ENCODE results near the gene AKT1.
"Not testable (repeated sequence)": the region's sequence is repeated elsewhere in the genome, so short reads cannot be mapped to it uniquely, and the experiment has no call there.

The AKT1 gene

GRCh38 chr14:104794993-104795780, at the start of gene AKT1:
TSS of gene AKT1 (minus strand) at chr14:104795748. CDS start at chr14:104792643, 3,105 bp downstream.
- in situ Hi-C loops (cut with MboI; ENCODE audit: low sequenced_read_pairs): no loop called here

- in situ Hi-C loops (cut with MboI; ENCODE audit: low sequenced_read_pairs): no loop called here
These were observed 49.6 kb upstream of the AKT1 start for GRCh38 chr14:104845033-104845666.

GRCh38 chr14:104844306-104845032, 48.9 kb upstream of the AKT1 start:
- in situ Hi-C loops (cut with MboI; ENCODE audit: low sequenced_read_pairs): no loop called here

GRCh38 chr14:104843442-104844305, 48.1 kb upstream of the AKT1 start:
- in situ Hi-C loops (cut with MboI; ENCODE audit: low sequenced_read_pairs): no loop called here

- in situ Hi-C loops (cut with MboI; ENCODE audit: low sequenced_read_pairs): no loop called here
These were observed 47.5 kb upstream of the AKT1 start for GRCh38 chr14:104843006-104843405.

GRCh38 chr14:104841730-104842129, 46.2 kb upstream of the AKT1 start:
- in situ Hi-C loops (cut with MboI; ENCODE audit: low sequenced_read_pairs): no loop called here

GRCh38 chr14:104836171-104836935, 40.8 kb upstream of the AKT1 start:
- in situ Hi-C loops (cut with MboI; ENCODE audit: low sequenced_read_pairs): not testable (repeated sequence)

GRCh38 chr14:104830781-104831180, 35.2 kb upstream of the AKT1 start:
- in situ Hi-C loops (cut with MboI; ENCODE audit: low sequenced_read_pairs): no loop called here

GRCh38 chr14:104827177-104828055, 31.9 kb upstream of the AKT1 start:
- in situ Hi-C loops (cut with MboI; ENCODE audit: low sequenced_read_pairs): no loop called here

GRCh38 chr14:104826861-104827176, 31.3 kb upstream of the AKT1 start:
- in situ Hi-C loops (cut with MboI; ENCODE audit: low sequenced_read_pairs): no loop called here

GRCh38 chr14:104826189-104826860, 30.8 kb upstream of the AKT1 start:
- in situ Hi-C loops (cut with MboI; ENCODE audit: low sequenced_read_pairs): no loop called here

GRCh38 chr14:104824353-104824997, 28.9 kb upstream of the AKT1 start:
- in situ Hi-C loops (cut with MboI; ENCODE audit: low sequenced_read_pairs): no loop called here

- in situ Hi-C loops (cut with MboI; ENCODE audit: low sequenced_read_pairs): no loop called here
These were observed 27.5 kb upstream of the AKT1 start for GRCh38 chr14:104822821-104823615.

- in situ Hi-C loops (cut with MboI; ENCODE audit: low sequenced_read_pairs): no loop called here
These were observed 26.5 kb upstream of the AKT1 start for GRCh38 chr14:104821971-104822608.

GRCh38 chr14:104821229-104821945, 25.8 kb upstream of the AKT1 start:
- in situ Hi-C loops (cut with MboI; ENCODE audit: low sequenced_read_pairs): no loop called here

GRCh38 chr14:104820669-104821228, 25.2 kb upstream of the AKT1 start:
- in situ Hi-C loops (cut with MboI; ENCODE audit: low sequenced_read_pairs): no loop called here

Data from hTERT RPE-1 (cell line).